NCI-H1048 (cell line): ENCODE data around the gene DPP9.
"Not testable (repeated sequence)": the region's sequence is repeated elsewhere in the genome, so short reads cannot be mapped to it uniquely, and the experiment has no call there.

Source experiments
- DNase-seq: peaks from one replicate; lab custom pipeline; 2025; lab: John Stamatoyannopoulos, UW

DPP9 gene

DNA sequence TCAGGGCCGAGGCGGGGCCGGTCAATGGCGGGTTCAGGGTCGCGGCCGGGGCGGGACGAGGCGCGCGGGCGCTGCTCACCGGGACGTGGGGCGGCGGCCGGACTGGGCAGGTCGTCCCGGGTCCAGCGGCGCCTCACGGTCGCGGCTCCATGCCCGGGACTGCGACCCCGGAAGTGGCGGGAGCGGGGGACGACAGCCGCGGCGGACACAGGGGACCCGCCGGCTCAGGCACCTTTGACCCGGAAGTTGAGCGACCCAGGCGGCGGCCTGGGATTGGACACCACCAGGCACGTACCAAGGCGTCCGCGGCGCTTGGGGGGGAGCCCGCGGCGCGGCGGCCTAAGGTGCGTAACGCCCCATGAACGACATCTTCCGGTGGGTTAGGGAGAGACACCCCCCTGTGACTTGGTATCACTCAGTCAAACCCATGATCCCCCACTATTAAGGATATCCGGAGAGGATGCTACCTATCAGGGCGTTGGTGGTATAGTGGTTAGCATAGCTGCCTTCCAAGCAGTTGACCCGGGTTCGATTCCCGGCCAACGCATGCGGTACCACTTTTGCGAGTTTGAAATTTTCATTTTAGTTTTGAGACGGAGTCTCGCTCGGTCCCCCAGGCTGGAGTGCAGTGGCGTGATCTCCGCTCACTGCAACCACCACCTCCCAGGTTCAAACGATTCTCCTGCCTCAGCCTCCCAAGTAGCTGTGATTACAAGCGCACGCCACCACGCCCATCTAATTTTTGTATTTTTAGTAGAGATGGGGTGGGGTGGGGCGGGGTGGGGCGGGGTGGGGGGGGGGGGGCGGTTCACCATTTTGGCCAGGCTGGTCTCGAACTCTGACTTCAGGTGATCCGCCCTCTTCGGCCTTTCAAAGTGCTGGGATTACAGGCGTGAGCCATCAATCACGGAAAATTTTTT, at the start of gene DPP9:
Gene DPP9 (minus strand): TSS at position 248 of the 920 bp plus-strand sequence. CDS start 3,936 bp downstream, outside the sequence.
- peak; percentile 95 for DNase-seq

DNA sequence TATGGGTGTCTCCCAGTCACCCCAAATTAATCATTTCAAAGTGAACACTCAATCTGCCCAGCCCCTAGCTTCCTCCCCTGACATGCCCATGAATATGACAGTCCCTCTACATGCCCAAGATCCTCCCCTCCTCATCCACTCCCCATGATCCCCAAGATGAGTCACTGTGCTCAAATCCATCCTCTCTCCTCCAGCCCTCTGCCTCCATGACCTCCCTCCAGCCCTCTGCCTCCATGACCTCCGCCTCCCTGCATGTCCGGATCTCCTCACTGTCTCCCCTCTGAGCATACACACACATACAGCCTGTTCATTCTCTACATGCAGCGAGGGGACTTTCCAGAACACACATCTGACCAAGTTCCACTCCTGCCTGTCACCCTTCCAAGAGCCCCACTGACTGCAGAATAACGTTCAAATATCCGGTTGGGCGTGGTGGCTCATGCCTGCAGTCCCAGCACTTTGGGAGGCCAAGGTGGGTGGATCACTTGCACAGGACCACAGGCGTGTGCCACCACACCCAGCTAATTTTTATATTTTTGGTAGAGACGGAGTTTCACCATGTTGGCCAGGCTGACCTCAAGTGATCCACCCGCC, 49.5 kb upstream of the DPP9 start:
- no peak for DNase-seq

DNA sequence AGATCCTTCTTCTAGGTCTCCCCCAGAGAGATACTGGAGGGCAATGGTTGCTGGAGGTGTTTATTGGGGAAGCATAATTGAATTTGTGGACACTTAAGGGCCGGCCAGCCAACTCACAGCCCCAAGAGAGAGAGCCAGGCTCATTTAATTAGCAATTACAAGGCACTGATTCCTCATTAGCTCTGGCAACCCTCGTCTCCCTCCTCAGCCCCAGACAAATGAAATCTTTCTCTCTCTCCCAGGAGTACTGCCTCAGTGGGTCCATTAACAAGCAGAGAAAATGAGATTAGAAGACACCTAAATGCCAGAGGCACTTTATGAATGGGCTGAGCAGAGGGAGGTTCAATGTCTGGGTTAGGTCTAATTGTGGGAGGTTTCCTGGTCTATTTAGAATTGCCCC, 48.9 kb upstream of the DPP9 start:
- no peak for DNase-seq

DNA sequence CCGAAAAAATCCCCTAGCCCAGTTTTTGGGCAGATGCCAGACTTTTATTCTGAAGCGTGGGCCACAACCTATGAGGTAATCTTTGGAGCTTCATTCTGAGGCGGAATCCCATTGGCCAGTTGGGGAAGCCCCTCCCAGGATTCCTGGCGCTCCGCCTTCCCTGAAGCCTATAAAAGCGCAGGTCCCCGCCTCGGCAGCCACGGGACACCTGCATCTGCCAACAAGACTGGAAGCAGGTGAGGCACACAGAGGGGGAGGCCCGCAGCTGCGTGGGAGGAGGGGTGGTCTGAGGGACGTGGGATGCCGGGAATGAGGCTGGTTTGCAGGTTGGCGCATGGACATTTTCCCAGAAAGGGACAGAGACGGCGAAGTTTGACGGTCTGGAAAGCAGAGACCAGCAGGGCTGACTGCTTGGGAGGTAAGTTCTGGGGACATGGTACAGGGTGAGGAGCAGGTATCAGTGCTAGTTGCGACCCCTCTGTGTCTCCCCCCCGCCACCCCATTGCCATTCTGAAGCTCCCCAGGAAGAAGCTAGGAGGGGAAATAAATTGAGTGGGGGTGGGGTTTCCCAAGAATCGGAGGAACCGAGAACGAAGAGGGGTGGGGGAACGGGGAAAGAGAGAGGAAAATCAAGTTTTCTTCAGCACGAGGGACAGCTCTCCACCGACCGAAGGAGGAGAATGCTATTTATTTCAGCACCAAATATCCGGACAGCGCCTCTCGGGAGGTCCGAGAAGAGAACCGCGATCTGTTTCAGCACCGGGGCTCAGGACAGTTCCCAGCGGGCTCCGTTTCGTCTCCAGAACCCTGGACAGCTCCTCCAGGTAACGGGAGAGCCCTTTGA, 45.5 kb upstream of the DPP9 start:
- DNase-seq, result peak; percentile 83

DNA sequence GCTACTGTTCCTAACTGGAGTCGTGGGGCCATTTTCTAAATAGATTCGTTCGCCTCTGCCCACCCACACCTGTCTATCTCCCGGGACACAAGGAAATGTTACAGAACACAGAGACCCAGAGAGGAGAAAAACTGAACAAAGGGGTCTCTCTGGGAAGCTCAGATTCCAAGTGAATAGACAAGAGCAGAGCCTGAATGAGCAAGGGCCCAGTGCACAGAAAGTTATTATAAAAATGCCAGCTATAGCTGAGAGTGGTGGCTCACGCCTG, 40.7 kb upstream of the DPP9 start:
- DNase-seq, result no peak

DNA sequence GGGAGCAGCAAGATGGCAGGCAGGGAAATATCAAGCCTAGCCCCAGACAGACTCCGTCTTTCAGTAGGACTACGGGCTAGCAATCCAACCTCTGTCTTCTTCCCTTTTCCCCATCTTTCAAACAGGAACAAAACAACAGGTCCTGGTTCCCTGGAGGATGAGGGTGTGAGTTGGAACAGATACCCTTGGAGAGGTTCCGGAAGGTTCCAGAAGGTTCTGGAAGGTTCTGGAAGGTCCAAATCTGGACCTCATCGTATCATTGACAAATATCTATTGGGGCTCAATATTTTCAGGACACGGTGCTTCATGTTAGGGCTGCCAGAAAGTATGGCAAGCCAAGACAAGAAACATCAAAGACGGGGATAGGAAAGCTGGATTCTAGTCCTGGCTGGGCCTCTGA, 39.4 kb upstream of the DPP9 start:
- no peak for DNase-seq

DNA sequence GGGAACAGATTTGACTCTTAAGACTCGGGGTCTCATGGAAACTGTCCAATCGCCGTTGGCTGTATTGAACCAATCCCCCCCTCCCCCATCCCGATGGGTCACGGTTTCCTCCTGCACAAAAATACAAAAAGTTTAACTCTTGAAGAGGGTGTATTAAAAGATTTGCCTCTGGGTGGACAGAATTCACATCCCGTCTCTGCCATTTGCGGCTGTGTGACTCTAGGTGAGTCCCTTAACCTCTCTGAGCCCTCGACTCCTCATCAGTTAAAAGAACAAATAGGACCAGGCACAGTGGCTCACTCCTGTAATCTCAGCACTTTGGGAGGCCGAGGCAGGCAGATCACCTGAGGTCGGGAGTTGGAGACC, 36.6 kb upstream of the DPP9 start:
- DNase-seq, result no peak

DNA sequence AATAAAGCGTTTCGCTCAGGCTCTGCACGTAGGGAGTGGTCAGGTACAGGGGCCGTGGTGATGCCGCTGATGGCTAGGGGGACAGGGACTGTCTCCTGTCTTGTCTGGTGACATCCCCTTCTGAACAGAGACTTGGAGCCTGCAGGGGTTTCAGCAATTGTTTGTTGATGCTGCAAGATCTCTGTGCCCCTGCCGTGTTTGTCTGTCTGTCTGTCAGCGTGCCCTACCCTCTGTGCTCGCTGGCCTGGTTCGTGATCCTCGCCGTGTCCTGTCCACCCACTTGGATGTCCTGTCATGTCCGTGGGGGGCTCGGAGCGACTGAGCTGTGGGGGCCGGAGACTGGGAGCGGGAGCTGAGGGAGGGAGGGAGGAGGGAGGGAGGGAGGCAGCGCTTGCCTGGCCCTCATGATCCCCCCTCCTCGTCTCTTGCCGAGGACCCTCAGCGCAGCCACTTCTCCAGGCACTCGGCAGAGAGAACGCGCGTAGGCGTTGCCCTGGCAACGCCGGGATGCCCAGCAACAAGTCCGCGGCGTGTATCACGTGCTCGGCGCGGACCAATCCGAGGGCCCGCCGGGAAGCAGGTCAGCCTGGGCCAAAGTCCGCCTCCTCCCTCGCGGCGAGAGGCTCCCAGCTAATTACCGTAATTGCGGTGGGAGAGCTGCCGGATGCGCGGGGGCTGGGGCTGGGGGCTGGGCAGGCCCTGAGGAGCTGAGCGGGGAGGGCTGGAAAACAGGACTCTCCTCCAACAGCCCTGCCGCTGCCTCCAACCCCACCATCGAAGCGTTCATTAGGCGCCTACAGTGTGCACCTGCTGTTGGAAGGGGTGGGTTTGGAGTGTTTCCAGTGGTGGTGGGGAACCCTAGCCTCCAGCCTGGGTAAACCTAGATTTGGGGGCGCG, 36.0 kb upstream of the DPP9 start:
- peak; percentile 75 for DNase-seq

DNA sequence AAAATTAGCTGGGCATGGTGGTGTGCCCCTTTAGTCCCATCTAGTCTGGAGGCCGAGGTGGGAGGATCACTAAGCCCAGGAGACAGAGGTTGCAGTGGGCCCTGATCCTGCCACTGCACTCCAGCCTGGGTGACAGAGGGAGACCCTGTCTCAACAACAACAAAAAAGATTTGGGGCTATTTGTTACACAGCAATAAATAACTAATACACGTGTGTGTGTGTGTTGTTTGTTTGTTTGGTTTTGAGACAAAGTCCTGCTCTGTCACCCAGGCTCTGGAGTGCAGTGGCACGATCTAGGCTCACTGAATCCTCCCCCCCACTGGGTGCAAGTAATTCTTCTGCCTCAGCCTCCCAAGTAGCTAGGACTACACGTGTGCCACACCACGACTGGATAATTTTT, 35.0 kb upstream of the DPP9 start:
- DNase-seq, result no peak

DNA sequence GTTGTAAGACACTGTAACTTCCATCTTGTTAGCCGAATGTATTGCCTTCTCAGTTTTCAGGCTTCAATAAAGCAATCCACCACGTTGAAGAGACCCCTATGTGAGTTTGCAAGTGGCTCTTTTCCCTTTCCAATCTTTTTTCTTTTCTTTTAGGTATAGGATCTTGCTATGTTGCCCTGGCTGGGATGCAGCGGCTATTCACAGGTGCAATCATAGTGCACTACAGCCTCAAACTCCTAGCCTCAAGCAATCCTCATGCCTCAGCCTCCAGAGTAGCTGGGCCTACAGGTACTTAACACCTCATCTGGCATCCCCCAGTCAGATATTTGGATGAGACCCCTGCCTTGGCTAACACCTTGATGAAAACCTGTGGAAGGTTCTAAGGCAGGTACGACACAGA, 34.4 kb upstream of the DPP9 start:
- no peak for DNase-seq

DNA sequence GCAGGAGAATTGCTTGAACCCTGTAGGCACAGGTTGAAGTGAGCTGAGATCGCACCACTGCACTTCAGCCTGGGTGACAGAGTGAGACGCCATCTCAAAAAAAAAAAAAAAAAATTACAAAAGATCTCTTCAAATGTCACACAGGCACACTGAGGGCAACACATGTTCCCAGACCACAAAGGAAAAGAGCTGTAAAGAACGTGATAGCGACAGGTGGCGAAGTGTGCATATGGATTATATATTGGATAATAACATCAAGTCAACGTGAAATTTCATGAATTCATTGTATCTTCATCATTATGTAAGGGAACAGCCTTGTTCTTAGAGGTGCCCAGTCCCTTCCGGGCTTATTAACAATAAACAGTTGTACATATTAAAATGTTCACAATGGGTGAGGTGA, 31.8 kb upstream of the DPP9 start:
- DNase-seq, result no peak

DNA sequence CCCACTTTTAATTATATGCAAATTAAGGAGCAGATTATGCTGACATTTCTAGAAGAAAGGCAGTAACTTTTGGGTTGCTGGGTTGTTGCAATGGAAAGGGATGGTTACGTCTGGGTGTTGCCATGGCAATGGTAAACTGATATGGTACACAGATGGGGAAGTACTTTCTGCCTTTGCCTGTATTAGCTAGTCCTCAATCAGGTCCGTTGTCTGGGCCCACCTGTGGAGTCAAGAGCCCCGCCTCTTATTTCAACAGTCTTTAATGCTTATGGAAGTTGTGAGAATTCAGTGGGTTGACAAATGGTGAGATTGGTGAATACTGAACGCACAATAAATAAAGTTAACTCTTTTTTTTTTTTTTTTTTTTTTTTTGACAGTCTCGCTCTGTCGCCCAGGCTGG, 30.6 kb upstream of the DPP9 start:
- DNase-seq, result no peak

DNA sequence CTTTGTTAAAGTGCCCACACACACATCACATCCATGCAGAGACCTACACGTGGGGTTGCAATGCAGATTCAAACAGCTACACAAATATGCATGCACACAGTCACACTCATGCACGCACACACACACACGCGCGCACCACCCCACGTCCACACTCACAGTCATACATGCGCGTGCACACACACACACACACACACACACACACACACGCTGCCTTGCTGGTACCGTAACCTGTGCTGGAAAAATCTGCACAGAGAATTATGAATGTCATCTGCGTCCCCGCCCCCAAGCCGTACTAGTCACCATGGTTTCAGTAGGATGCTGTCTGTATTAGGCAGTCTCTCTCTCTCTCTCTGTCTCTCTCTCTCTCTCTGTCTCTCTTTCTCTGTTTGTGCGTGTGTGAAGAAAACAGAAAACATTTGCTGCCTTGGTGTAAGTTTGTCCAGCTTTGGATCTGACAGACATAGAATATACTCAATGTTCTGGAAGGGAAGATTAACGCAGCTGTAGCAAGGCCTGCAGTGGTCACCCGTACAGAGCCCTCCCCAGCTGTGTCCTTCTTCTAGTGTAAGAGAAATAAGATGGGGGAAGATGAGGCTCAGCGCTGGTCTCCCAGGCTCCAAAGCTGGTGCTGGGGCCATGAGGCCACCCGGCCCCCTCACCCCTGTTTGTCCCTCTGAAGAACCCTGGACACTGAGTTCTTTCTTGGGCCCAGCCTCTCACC, 26.4 kb upstream of the DPP9 start:
- DNase-seq, result no peak

DNA sequence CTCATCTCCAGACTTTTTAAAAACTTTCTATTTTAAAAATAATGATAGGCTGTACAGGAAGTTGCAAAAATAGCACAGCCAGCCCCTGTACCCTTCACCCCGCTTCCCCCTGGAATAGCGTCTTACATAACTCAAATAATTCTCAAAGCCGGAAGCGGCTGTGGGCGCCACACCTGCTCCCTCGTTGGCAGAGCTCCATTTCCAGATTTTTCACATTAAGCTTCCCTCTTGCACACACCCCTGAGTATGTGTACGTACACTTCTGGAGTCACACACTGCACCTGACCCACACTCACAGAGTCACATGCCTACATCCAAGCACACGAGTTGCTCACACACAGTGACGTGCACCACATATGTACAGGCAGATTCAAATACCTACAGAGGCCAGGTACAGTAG, 24.9 kb upstream of the DPP9 start:
- DNase-seq, result no peak

DNA sequence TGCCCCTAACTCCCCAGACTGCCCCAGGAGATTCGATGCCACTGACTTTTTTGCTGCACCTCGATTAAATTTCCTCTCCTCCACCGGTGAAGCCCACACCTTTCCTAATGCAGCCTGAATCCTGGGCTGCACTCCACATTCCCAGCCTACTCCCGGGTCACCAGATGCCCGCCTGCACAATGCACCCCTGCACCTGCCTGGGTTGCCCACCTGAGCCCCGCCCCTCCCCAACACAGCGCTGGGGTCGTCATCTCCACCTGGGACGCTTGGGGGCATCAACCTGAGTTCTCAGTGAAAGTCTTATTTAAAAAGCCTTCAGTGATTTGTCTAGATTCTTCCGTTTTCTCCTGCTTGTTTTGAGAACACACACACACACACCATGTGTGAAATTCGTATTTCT, 24.5 kb upstream of the DPP9 start:
- no peak for DNase-seq

DNA sequence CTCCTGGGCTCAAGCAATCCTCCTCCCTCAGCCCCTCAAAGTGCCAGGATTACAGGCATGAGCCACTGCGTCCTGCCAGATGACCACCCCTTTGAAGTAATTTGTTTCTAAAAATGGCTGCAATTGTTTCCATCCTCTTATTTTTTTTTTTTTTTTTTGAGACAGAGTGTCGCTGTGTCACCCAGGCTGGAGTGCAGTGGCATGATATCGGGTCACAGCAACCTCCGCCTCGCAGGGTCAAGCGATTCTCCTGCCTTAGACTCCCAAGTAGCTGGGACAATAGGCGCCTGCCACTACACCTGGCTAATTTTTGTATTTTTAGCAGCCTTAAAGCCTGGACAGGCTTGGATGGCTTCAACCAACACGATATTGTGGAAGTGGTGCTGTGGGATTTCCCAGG, 22.3 kb upstream of the DPP9 start:
- no peak for DNase-seq

DNA sequence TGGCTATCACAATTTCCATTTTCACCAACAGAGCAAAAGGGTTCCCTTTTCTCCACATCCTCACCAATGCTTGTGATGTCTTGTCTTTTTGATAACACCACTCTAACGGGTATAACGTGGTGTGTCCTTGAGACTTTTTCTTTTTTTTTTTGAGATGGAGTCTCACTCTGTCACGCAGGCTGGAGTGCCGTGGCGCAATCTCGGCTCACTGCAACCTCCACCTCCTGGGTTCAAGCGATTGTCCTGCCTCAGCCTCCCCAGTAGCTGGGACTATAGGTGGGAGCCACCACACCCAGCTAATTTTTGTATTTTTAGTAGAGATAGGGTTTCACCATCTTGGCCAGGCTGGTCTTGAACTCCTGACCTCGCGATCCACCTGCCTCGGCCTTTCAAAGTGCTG, 21.5 kb upstream of the DPP9 start:
- DNase-seq, result not testable (repeated sequence)

DNA sequence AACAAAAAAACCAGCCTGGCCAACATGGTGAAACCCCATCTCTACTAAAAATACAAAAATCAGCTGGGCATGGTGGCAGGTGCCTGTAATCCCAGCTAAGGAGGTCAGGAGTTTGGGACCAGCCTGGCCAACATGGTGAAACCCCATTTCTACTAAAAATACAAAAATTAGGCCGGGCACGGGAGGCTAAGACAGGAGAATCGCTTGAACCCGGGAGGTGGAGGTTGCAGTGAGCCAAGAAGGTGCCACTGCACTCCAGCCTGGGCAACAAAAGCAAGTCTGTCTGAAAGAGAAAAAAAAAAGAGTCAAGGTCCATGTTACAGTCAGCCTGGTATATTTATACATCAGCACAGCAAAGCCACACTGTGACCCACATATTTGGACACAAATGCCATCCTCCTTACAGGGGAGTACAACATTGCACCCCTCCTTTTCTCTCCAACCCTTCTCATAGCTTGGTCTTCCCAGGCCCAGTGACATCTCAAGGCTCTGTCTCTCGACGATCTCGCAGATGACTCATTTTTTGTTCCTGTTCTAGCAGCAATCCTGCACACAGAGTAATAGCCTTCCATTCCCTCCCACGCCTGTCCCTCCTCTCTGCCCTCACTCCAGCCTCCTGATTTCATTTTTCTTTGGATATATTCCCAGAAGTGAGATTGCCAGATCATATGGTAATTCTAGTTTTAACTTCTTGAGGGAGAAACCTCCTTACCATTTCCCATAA, 21.0 kb upstream of the DPP9 start:
- no peak for DNase-seq

DNA sequence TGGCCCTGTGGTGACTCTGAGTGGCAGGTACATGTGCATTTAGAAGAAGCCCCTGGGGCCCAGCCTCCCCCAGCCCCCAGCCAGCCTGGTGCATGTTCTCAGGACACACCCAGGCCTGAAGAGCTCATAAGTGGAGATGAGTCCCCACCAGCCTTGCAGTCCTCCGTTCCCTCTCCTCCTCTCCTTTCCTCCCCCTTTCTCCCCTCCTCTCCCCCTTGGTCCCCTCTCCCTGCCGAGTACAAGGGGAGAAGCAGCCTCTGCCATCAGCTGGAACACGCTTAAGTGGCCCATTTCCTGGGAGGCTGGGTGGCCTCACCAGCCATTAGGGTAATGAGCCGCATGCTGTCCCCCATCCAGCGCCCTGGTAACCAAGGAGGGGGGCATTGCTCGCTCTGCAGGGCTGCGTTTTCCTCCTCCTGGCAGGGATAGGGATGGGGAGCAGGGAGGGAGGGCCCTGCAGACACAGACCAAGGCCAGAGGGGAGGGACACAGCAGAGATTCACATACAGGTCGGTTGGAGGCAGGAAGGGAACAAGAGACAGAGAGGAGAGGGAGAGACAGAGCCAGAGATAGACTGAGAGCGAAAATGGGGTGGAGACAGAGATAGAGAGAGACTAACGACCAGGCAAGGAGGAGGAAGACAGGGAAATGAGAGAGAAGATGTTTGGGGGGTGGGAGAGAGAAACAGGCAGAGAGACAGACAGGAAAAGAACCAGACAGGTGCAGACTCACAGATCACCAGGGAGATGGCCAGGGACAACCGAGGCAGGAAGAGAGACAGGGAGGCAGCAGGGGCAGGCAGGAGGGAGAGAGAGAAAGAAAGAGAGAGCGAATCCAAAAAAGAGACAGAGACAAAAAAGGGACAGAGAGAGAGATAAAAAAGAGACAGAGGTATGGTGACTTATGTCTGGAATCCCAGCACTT, 19.3 kb upstream of the DPP9 start:
- DNase-seq, result no peak

DNA sequence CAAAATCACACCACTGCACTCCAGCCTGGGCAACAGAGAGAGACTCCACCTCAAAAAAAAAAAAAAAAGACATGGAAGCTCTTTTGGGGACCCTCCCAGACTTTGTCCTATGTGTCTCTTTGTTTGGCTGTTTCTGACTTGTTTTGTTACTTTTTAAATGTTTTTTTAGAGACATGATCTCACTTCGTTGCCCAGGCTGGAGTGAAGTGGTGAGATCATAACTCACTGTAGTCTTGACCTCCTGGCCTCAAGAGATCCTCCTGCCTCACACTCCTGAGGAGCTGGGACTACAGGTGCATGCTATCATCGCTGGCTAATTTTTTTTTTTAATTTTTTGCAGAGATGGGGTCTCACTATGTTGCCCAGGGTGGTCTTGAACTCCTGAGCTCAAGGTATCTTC, 16.4 kb upstream of the DPP9 start:
- DNase-seq, result no peak
